Stimulated activated CD8-positive, alpha-beta memory T cell treated with anti-CD3 and anti-CD28 coated beads, Interleukin-7, amount 100 ng/mL, for 1 hour (primary cell): ENCODE measurements around the gene AMN1.

Source experiments
- DNase-seq, 2 donors: peaks; one replicate each; pipeline ENCODE4 v3.0.0-alpha.2; 2020; ENCODE audit warnings: low read depth in 2 of 2

The AMN1 gene

GRCh38 chr12:31631023-31631724, 97.6 kb downstream of the AMN1 start:
- no peak for DNase-seq

GRCh38 chr12:31629756-31630732, 98.8 kb downstream of the AMN1 start:
- DNase-seq: no peak

GRCh38 chr12:31627456-31628054, 101.3 kb downstream of the AMN1 start:
- no peak for DNase-seq

- no peak for DNase-seq
These were observed 102.4 kb downstream of the AMN1 start for GRCh38 chr12:31626270-31626995.

GRCh38 chr12:31622038-31622437, 106.8 kb downstream of the AMN1 start:
- no peak for DNase-seq
